Cardiac fibroblast (primary cell): ENCODE data around the gene RBM4.

Experiments used
- DNase-seq, 2 donors: peaks; one replicate each; pipeline versions ENCODE4 v3.0.0 to v3.0.0-alpha.2; 2010; ENCODE audit warnings: low read depth in 2 of 2
- H3K4me3 ChIP-seq, 2 donors: replicated peaks in 1 of 2; 1 replicate in 1 of 2; 2 replicates in 1 of 2; pipeline ENCODE4 v1.5.1; 2011; ENCODE audit warnings: low read depth in 2 of 2, low read length in 2 of 2, mild to moderate bottlenecking in 2 of 2, moderate library complexity in 1 of 2
- TF ChIP-seq, protein P1 (sequence below): IDR thresholded peaks from one replicate; pipeline ENCODE4 v1.5.1; 2011; ENCODE audit warnings: low read depth, mild to moderate bottlenecking, low read length, inconsistent platforms

The RBM4 gene

DNA sequence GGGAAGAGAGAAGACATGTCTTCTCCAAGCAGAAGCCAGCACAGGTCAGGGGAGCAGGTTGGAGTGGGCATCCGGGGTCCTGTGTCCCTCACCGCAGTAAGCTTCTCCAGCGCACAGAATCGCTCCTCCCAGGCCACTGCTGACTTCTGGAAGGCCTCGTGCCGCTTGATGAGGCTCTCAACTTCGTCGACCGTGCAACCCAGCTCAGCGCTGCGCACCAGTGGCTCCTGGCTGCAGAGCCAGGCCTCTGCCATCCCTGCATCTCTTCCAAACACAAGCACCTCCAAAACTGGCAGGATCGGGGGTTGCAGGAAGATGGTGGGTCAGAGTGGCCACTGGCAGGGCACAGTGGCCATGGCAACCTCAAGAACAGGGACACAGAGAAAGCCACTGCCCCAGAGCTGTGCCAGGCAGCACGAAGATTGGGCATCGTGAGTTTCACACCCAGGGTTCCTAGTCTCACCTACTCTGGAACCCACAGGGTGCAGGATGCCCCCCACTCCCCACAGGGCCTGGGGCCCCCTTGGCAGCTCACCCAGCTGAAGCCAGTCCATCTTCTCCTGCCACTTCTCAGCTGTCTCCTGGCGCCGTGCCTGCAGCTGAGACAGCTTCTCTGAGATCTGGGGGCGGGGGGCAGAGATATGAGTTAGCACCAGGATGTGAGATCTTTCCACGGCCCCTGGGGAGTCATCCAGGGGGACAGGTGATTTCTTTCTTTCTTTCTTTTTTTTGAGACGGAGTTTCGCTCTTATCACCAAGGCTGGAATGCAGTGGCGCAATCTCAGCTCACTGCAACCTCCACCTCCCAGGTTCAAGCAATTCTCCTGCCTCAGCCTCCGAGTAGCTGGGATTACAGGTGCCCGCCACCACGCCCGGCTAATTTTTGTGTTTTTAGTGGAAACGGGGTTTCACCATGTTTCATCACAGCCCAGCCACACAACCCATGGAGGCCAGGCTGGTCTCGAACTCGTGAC is 50.3 kb downstream of the RBM4 start:
- TF ChIP-seq, protein P1, sequence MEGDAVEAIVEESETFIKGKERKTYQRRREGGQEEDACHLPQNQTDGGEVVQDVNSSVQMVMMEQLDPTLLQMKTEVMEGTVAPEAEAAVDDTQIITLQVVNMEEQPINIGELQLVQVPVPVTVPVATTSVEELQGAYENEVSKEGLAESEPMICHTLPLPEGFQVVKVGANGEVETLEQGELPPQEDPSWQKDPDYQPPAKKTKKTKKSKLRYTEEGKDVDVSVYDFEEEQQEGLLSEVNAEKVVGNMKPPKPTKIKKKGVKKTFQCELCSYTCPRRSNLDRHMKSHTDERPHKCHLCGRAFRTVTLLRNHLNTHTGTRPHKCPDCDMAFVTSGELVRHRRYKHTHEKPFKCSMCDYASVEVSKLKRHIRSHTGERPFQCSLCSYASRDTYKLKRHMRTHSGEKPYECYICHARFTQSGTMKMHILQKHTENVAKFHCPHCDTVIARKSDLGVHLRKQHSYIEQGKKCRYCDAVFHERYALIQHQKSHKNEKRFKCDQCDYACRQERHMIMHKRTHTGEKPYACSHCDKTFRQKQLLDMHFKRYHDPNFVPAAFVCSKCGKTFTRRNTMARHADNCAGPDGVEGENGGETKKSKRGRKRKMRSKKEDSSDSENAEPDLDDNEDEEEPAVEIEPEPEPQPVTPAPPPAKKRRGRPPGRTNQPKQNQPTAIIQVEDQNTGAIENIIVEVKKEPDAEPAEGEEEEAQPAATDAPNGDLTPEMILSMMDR: no peak

DNA sequence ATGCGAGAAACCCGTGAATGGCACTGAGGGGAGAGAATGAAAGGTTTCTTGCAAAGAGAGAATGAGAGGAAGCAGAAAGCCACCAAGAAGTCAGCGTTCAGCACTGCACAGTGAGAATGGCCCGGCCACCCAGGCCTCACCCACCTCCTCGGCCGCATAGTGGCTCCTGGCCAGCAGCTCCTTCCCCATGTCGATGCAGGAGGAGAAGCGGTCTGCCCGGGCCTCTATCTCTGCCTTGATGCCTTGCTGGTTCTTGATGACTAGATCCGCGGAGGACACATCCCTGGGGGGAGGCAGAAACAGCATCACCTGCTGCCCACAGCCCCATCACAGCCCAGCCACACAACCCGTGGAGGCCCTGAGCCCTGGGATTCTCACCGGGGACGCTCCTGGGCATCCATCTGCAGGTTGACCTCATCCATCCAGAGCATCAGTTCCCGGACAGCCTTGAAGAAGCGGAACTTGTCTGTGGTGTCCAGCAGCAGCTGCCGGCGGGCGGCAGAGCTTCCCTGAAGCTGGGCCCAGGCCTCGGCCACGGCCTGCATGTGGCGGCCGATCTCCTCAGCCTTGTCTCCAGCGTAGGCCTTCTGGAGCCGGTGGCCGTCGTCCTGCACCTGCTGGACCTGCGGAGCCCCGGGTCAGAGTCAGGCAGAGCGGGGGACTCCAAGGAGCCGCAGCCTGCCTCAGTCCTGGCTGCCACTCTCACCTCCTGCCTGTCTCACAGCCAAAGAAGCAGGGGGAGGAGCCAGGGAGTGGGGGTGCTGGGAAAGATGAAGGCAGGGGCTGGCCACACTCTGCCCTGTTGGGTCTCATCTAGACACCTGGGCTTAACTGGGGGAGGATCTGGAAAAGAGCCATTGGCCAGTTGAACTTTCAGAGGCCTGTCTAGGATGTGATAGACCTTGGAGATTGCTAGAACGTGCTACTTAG is 51.4 kb downstream of the RBM4 start:
- no peak for DNase-seq
- no peak overlapping the region for H3K4me3 ChIP-seq
- TF ChIP-seq, protein P1: no peak

More for the DNA sequence above, 50.3 kb downstream of the RBM4 start:
- DNase-seq: no peak
- H3K4me3 ChIP-seq: no peak overlapping the region

DNA sequence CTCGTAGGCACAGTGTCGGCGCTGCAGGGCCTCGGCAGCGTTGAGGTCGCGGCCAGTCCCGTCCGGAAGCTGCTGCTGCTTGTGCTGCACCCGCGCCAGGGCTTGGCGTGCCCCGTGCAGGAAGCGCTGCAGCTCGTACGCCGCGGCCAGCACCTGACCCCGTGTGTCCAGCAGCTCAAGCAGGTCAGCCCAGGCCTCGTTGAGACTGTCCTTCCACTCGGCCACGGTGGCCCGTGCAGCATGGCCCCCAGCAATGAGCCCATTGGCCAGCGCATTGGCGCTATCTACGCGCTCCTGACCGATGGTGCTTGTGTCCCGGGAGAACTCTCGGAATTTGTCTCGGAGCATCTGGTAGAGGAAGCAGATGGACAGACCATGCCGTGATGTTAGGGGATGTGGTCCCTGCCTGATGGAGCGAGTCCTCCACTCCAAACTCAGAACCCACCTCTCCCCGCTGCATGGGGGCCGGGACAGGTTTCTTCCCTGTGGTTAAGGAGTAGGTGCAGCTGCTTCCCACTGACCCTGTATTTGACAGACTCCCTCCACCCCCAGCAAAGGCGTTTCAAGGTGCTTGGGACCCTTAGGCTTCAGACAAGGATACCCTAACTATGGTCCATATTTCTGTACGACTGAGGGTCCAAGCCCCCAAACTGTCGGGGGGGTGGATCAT is 52.9 kb downstream of the RBM4 start:
- DNase-seq: no peak
- TF ChIP-seq, protein P1: no peak

DNA sequence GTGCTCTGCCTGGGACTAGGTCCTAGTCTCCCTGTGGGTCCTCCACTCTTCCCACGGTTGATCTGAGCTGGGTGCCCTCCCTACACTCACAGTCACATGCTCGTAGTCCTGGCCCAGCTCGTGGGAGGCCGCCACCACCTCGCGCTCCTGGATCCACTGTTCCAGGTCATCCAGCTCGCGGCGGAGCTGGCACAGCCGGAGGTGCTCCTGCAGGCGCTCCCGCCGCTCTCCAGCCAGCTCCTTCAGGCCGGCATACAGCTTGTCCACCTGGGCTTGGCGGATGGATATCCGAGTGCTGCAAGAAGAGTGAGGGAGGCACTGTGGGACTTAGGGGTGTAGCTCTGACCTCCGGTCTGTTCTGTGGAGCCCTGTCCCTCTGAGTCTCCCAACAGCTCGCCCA is 53.9 kb downstream of the RBM4 start:
- no peak for DNase-seq
- no peak overlapping the region for H3K4me3 ChIP-seq
- TF ChIP-seq, protein P1: no peak

More for the DNA sequence above, 52.9 kb downstream of the RBM4 start:
- H3K4me3 ChIP-seq: no peak overlapping the region

DNA sequence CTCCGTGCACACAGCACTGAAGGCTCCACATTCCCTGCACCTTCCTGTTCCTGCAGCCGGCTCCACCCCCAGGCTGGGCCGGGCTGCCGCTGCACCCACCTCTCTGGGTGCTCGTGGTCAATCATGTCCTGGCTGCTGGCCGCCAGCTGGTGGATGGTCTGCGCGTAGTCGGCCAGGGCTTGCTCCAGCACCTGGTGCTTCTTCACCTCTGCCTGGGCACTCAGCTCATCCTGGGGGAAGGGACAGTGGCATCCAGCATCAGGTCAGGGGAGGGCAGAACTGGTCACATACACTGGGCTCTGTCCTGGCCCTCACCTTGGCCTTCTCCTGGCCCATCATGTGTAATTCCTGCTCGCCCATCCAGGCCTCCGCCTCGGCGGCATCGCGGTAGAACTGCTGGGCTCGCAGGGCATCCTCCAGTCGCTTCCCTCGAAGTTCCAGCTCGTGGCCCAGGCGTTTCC is 54.4 kb downstream of the RBM4 start:
- no peak overlapping the region for H3K4me3 ChIP-seq
- TF ChIP-seq, protein P1: no peak
- DNase-seq: no peak
